Measurements from ENCODE around the gene PHF12.

The PHF12 gene

GRCh38 chr17:28968914-28969295 lies 17.6 kb upstream of the PHF12 start:
- Histone ChIP-seq H3K4me1 (no peaks in the 10 kb centered on the region), H3K27me3 (peaks cover 0 to 34% of the 10 kb centered on the region in 2 donors), H3K9me3 (no peaks in the 10 kb centered on the region), H3K4me3 (no peak overlapping the region), H3K36me3 (no peaks in the 10 kb centered on the region), H3K27ac (no peak overlapping the region)
- no peak for DNase-seq
- TF ChIP-seq CTCF (IDR thresholded peaks at IDR 0.05) = no peak
- intact Hi-C loops (cut with DNase I; ENCODE audit: low total_unique reads) = no loop called here

- no peak for DNase-seq
- TF ChIP-seq CTCF (IDR thresholded peaks at IDR 0.05) = no peak
- Histone ChIP-seq H3K4me3 (no peak overlapping the region), H3K9me3 (no peaks in the 10 kb centered on the region), H3K4me1 (no peaks in the 10 kb centered on the region), H3K27me3 (peaks cover 0 to 39% of the 10 kb centered on the region in 2 donors), H3K27ac (no peak overlapping the region), H3K36me3 (no peaks in the 10 kb centered on the region)
- intact Hi-C loops (cut with DNase I; ENCODE audit: low total_unique reads) = no loop called here
Measured at GRCh38 chr17:28968231-28968913, 17.1 kb upstream of the PHF12 start.

GRCh38 chr17:28967221-28968135 lies 16.2 kb upstream of the PHF12 start:
- DNase-seq = no peak
- no peak overlapping the region for H3K4me3 ChIP-seq
- TF ChIP-seq CTCF (IDR thresholded peaks at IDR 0.05) = no peak
- no peaks in the 10 kb centered on the region for H3K9me3 ChIP-seq
- H3K36me3 ChIP-seq = no peaks in the 10 kb centered on the region
- peaks cover 0 to 43% of the 10 kb centered on the region in 2 donors for H3K27me3 ChIP-seq
- no peak overlapping the region for H3K27ac ChIP-seq
- intact Hi-C loops (cut with DNase I; ENCODE audit: low total_unique reads) = loop anchor here (2.0 kb wide), 1 partner anchor 145 kb away; no protein-coding TSS in a partner anchor
- H3K4me1 ChIP-seq = no peaks in the 10 kb centered on the region

- intact Hi-C loops (cut with DNase I; ENCODE audit: low total_unique reads) = no loop called here
- no peak for DNase-seq
- Histone ChIP-seq H3K27ac (no peak overlapping the region), H3K36me3 (no peaks in the 10 kb centered on the region), H3K4me1 (no peaks in the 10 kb centered on the region), H3K9me3 (no peaks in the 10 kb centered on the region), H3K4me3 (no peak overlapping the region), H3K27me3 (peaks cover 0 to 57% of the 10 kb centered on the region in 2 donors)
- TF ChIP-seq CTCF (IDR thresholded peaks at IDR 0.05) = no peak
Measured at GRCh38 chr17:28963841-28964240, 12.5 kb upstream of the PHF12 start.

- H3K27ac ChIP-seq = no peak overlapping the region
- intact Hi-C loops (cut with DNase I; ENCODE audit: low total_unique reads) = no loop called here
- no peak for TF ChIP-seq CTCF (IDR thresholded peaks at IDR 0.05)
- no peaks in the 10 kb centered on the region for H3K4me1 ChIP-seq
- no peaks in the 10 kb centered on the region for H3K9me3 ChIP-seq
- H3K27me3 ChIP-seq = peaks cover 0 to 50% of the 10 kb centered on the region in 2 donors
- no peak overlapping the region for H3K4me3 ChIP-seq
- no peaks in the 10 kb centered on the region for H3K36me3 ChIP-seq
- no peak for DNase-seq
Measured at GRCh38 chr17:28963055-28963611, 11.8 kb upstream of the PHF12 start.
